Measurements from ENCODE around the gene FBL.
"Not testable (repeated sequence)": the region's sequence is repeated elsewhere in the genome, so short reads cannot be mapped to it uniquely, and the experiment has no call there.

FBL gene

GRCh38 chr19:39875401-39875864, 29.3 kb upstream of the FBL start:
- not testable (repeated sequence) for H2AFZ ChIP-seq (ENCODE audit: low read depth, low read length); H3K4me1 ChIP-seq (ENCODE audit: low read length); H3K36me3 ChIP-seq (replicated peaks; ENCODE audit: low read depth, low read length); H3K27me3 ChIP-seq (ENCODE audit: low read depth, low read length); H3K27ac ChIP-seq (ENCODE audit: low read length); H3K79me2 ChIP-seq (ENCODE audit: low read length); H3K9ac ChIP-seq (ENCODE audit: low read length); H3K9me3 ChIP-seq (ENCODE audit: insufficient read depth, low read length); H4K20me1 ChIP-seq (ENCODE audit: insufficient read depth, low read length); H3K4me3 ChIP-seq (ENCODE audit: low read length); H3K4me2 ChIP-seq (ENCODE audit: low read length)

GRCh38 chr19:39874404-39874803, 28.2 kb upstream of the FBL start:
- no peak for TF ChIP-seq EZH2phosphoT487 (IDR thresholded peaks at IDR 0.05; ENCODE audit: low read depth)
- TF ChIP-seq CTCF (IDR thresholded peaks at IDR 0.05; ENCODE audit: low read depth, low read length): no peak
- Histone ChIP-seq H3K9ac (ENCODE audit: low read length) (no peak overlapping the region), H3K27me3 (ENCODE audit: low read depth, low read length) (no peaks in the 10 kb centered on the region)

DNA sequence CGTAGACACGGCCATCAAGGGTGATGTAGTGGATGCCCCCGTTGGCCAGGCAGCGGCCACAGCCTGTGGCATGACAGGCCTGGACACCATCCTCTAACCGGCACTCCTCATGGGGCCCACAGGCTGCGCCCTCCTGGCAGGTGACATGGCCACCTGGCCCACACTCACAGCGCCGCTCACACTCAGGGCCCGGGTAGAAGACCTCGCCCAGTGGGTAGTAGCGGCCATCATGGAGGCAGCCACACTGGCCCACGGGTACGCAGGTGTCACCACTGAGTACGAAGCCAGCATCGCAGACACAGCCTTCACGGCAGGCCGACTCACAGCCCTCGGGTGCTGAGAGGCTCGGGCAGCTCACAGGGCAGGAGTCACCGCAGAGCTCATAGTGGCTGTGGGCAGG, 27.2 kb upstream of the FBL start:
- no peaks in the 10 kb centered on the region for H3K27me3 ChIP-seq (ENCODE audit: low read depth, low read length)
- H3K4me3 ChIP-seq (ENCODE audit: low read length): no peak overlapping the region
- no peaks in the 10 kb centered on the region for H3K36me3 ChIP-seq (replicated peaks; ENCODE audit: low read depth, low read length)
- no peak overlapping the region for H3K9ac ChIP-seq (ENCODE audit: low read length)
- H3K27ac ChIP-seq (ENCODE audit: low read length): no peak overlapping the region
- no peak overlapping the region for H2AFZ ChIP-seq (ENCODE audit: low read depth, low read length)
- no peaks in the 10 kb centered on the region for H3K9me3 ChIP-seq (ENCODE audit: insufficient read depth, low read length)
- no peaks in the 10 kb centered on the region for H4K20me1 ChIP-seq (ENCODE audit: insufficient read depth, low read length)
- TF ChIP-seq CTCF (IDR thresholded peaks at IDR 0.05; ENCODE audit: low read depth, low read length) (no peak), EZH2phosphoT487 (IDR thresholded peaks at IDR 0.05; ENCODE audit: low read depth) (no peak)
- no peaks in the 10 kb centered on the region for H3K79me2 ChIP-seq (ENCODE audit: low read length)
- H3K4me2 ChIP-seq (ENCODE audit: low read length): no peak overlapping the region
- no peaks in the 10 kb centered on the region for H3K4me1 ChIP-seq (ENCODE audit: low read length)

More at GRCh38 chr19:39874404-39874803, 28.2 kb upstream of the FBL start:
- H4K20me1 ChIP-seq (ENCODE audit: insufficient read depth, low read length): no peaks in the 10 kb centered on the region
- no peak overlapping the region for H3K4me3 ChIP-seq (ENCODE audit: low read length)
- no peaks in the 10 kb centered on the region for H3K4me1 ChIP-seq (ENCODE audit: low read length)
- H3K9me3 ChIP-seq (ENCODE audit: insufficient read depth, low read length): no peaks in the 10 kb centered on the region
- H3K36me3 ChIP-seq (replicated peaks; ENCODE audit: low read depth, low read length): no peaks in the 10 kb centered on the region
- H2AFZ ChIP-seq (ENCODE audit: low read depth, low read length): no peak overlapping the region
- no peak overlapping the region for H3K4me2 ChIP-seq (ENCODE audit: low read length)
- H3K79me2 ChIP-seq (ENCODE audit: low read length): no peaks in the 10 kb centered on the region
- H3K27ac ChIP-seq (ENCODE audit: low read length): no peak overlapping the region

- TF ChIP-seq CTCF (IDR thresholded peaks at IDR 0.05; ENCODE audit: low read depth, low read length): no peak
- no peak for TF ChIP-seq EZH2phosphoT487 (IDR thresholded peaks at IDR 0.05; ENCODE audit: low read depth)
- Histone ChIP-seq H3K27ac (ENCODE audit: low read length) (no peak overlapping the region), H3K79me2 (ENCODE audit: low read length) (no peaks in the 10 kb centered on the region), H3K4me1 (ENCODE audit: low read length) (no peaks in the 10 kb centered on the region), H2AFZ (ENCODE audit: low read depth, low read length) (no peak overlapping the region), H4K20me1 (ENCODE audit: insufficient read depth, low read length) (no peaks in the 10 kb centered on the region), H3K27me3 (ENCODE audit: low read depth, low read length) (no peaks in the 10 kb centered on the region), H3K4me3 (ENCODE audit: low read length) (no peak overlapping the region), H3K9ac (ENCODE audit: low read length) (no peak overlapping the region), H3K36me3 (replicated peaks; ENCODE audit: low read depth, low read length) (no peaks in the 10 kb centered on the region), H3K9me3 (ENCODE audit: insufficient read depth, low read length) (no peaks in the 10 kb centered on the region), H3K4me2 (ENCODE audit: low read length) (no peak overlapping the region)
Observed at GRCh38 chr19:39871886-39872866, 26.0 kb upstream of the FBL start.
